ENCODE data around the gene PRADC1. TPM values are rescaled to one million over a fixed set of nuclear protein-coding genes. Genes with fewer than 3 reads are reported as not detected.

The PRADC1 gene
- total RNA-seq, 1 donor from 2014 or later, result 26.8 TPM

GRCh38 chr2:73215254-73215653 is 17.8 kb downstream of the PRADC1 start:
- Mint-ChIP-seq H3K4me1 (ENCODE audit: low read depth, unreplicated experiment) (peaks cover 10% of the 10 kb centered on the region), H3K9me3 (ENCODE audit: unreplicated experiment) (no peaks in the 10 kb centered on the region), H3K4me3 (ENCODE audit: unreplicated experiment) (peak overlapping the region; percentile 99), H3K27me3 (ENCODE audit: unreplicated experiment) (peaks cover 4% of the 10 kb centered on the region), H3K36me3 (ENCODE audit: unreplicated experiment) (no peaks in the 10 kb centered on the region), H3K27ac (ENCODE audit: unreplicated experiment) (peak overlapping the region; percentile 35)
- TF ChIP-seq CTCF (IDR thresholded peaks at IDR 0.05; ENCODE audit: partially characterized antibody, unreplicated experiment), result no peak
- DNase-seq, result no peak

- no peak for TF ChIP-seq CTCF (IDR thresholded peaks at IDR 0.05; ENCODE audit: partially characterized antibody, unreplicated experiment)
- H3K36me3 Mint-ChIP-seq (ENCODE audit: unreplicated experiment), result no peaks in the 10 kb centered on the region
Measured at GRCh38 chr2:73214120-73215035, 18.7 kb downstream of the PRADC1 start, which contains the start of gene SMYD5. SMYD5 (plus strand) TSS chr2:73214245; CDS start chr2:73214267, 22 bp downstream.

GRCh38 chr2:73212448-73213176 is 20.4 kb downstream of the PRADC1 start:
- Mint-ChIP-seq H3K27me3 (ENCODE audit: unreplicated experiment) (peaks cover 6% of the 10 kb centered on the region), H3K4me3 (ENCODE audit: unreplicated experiment) (peak overlapping the region; percentile 8), H3K4me1 (ENCODE audit: low read depth, unreplicated experiment) (peaks cover 10% of the 10 kb centered on the region), H3K9me3 (ENCODE audit: unreplicated experiment) (peaks cover 1% of the 10 kb centered on the region), H3K36me3 (ENCODE audit: unreplicated experiment) (no peaks in the 10 kb centered on the region), H3K27ac (ENCODE audit: unreplicated experiment) (no peak overlapping the region)
- peak; percentile 83 for DNase-seq
- TF ChIP-seq CTCF (IDR thresholded peaks at IDR 0.05; ENCODE audit: partially characterized antibody, unreplicated experiment), result peak; percentile 90

More at GRCh38 chr2:73214120-73215035, 18.7 kb downstream of the PRADC1 start, which contains the start of gene SMYD5:
- peak within 1 kb of the TSS; percentile 99 for H3K4me3 Mint-ChIP-seq (ENCODE audit: unreplicated experiment)
- H3K9me3 Mint-ChIP-seq (ENCODE audit: unreplicated experiment), result peaks cover 1% of the 10 kb centered on the region
- peak within 1 kb of the TSS; percentile 75 for H3K27ac Mint-ChIP-seq (ENCODE audit: unreplicated experiment)
- H3K4me1 Mint-ChIP-seq (ENCODE audit: low read depth, unreplicated experiment), result peaks cover 10% of the 10 kb centered on the region
- DNase-seq, result peak; percentile 92
- H3K27me3 Mint-ChIP-seq (ENCODE audit: unreplicated experiment), result peaks cover 4% of the 10 kb centered on the region

- Mint-ChIP-seq H3K9me3 (ENCODE audit: unreplicated experiment) (peaks cover 1% of the 10 kb centered on the region), H3K4me3 (ENCODE audit: unreplicated experiment) (no peak overlapping the region), H3K36me3 (ENCODE audit: unreplicated experiment) (no peaks in the 10 kb centered on the region), H3K4me1 (ENCODE audit: low read depth, unreplicated experiment) (peaks cover 10% of the 10 kb centered on the region), H3K27ac (ENCODE audit: unreplicated experiment) (no peak overlapping the region), H3K27me3 (ENCODE audit: unreplicated experiment) (peaks cover 6% of the 10 kb centered on the region)
- TF ChIP-seq CTCF (IDR thresholded peaks at IDR 0.05; ENCODE audit: partially characterized antibody, unreplicated experiment), result no peak
- no peak for DNase-seq
Measured at GRCh38 chr2:73212098-73212447, 21.0 kb downstream of the PRADC1 start.
